HepG2 (cell line): ENCODE data around the gene SOX11. TPM values are rescaled to one million over a fixed set of nuclear protein-coding genes. Genes with fewer than 3 reads are reported as not detected.

ENCODE experiments used
- ELF1 ChIP-seq: sonication (generic); formaldehyde crosslinking; IDR thresholded peaks from 2 replicates; pipeline ENCODE4 v1.4.0; 2020; ENCODE audit warnings: missing genetic modification reagents
- HNF1A ChIP-seq, 2 experiments: sonication (generic) in 1 of 2; formaldehyde crosslinking in 1 of 2; IDR thresholded peaks; 2 replicates each; pipeline versions ENCODE4 v1.4.0 to v1.6.1; 2016 to 2020; ENCODE audit warnings: borderline replicate concordance in 1 of 2, low read depth in 1 of 2, mild to moderate bottlenecking in 1 of 2, missing genetic modification reagents in 1 of 2
- IRF9 ChIP-seq: sonication (generic); formaldehyde crosslinking; IDR thresholded peaks from 2 replicates; pipeline ENCODE4 v1.8.0; 2022; ENCODE audit warnings: missing genetic modification reagents, mild to moderate bottlenecking, borderline replicate concordance
- KLF12 ChIP-seq: sonication (generic); formaldehyde crosslinking; IDR thresholded peaks from 2 replicates; pipeline ENCODE4 v1.4.0; 2020; ENCODE audit warnings: missing genetic modification reagents, borderline replicate concordance
- MIER2 ChIP-seq: IDR thresholded peaks from 2 replicates; pipeline ENCODE4 v1.6.1; 2016; ENCODE audit warnings: missing biosample characterization, missing genetic modification reagents
- SRSF9 ChIP-seq: fragments of 200-400 bp; formaldehyde crosslinking; IDR thresholded peaks from 2 replicates; pipeline ENCODE4 v1.6.1; 2018; ENCODE audit warnings: borderline replicate concordance, mild to moderate bottlenecking, low read depth, low read length; ENCODE audit not compliant: insufficient read depth, poor library complexity, severe bottlenecking
- TAF15 ChIP-seq: fragments of 200-400 bp; formaldehyde crosslinking; IDR thresholded peaks from one replicate; pipeline ENCODE4 v1.6.1; 2018; ENCODE audit warnings: mild to moderate bottlenecking, low read depth, low read length; ENCODE audit not compliant: poor library complexity, severe bottlenecking
- TCF7L2 ChIP-seq: IDR thresholded peaks from 2 replicates; pipeline ENCODE4 v1.6.1; 2011; ENCODE audit warnings: mild to moderate bottlenecking, low read depth, low read length, moderate library complexity
- ZHX1 ChIP-seq: sonication (generic); formaldehyde crosslinking; IDR thresholded peaks from 2 replicates; pipeline ENCODE4 v1.8.1; 2022; ENCODE audit warnings: low read depth, mild to moderate bottlenecking, missing genetic modification reagents
- ZNF256 ChIP-seq: sonication (generic); formaldehyde crosslinking; conservative IDR thresholded peaks from 2 replicates; pipeline ENCODE4 v1.4.0; 2020; ENCODE audit warnings: missing genetic modification reagents
- ZNF30 ChIP-seq: sonication (generic); formaldehyde crosslinking; IDR thresholded peaks from 2 replicates; pipeline ENCODE4 v1.5.0; 2020; ENCODE audit warnings: mild to moderate bottlenecking, missing genetic modification reagents
- ZNF318 ChIP-seq: sonication (generic); formaldehyde crosslinking; IDR thresholded peaks from 2 replicates; pipeline ENCODE4 v1.4.0; 2020; ENCODE audit warnings: mild to moderate bottlenecking, missing genetic modification reagents
- ZNF547 ChIP-seq: sonication (generic); formaldehyde crosslinking; IDR thresholded peaks from 2 replicates; pipeline ENCODE4 v1.5.1; 2020; ENCODE audit warnings: mild to moderate bottlenecking, missing genetic modification reagents
- polyA plus RNA-seq, 8 experiments: library from polyadenylated mRNA; depleted of rRNA in 3 of 8; stranded (reverse) in 7 of 8; unstranded in 1 of 8; fragments of >200 nt; fragmentation: Illumina TruSeq in 4 of 8; extraction: Trizol in 4 of 8; gene quantifications; 2 replicates each; pipeline versions ENCODE4 v1.2.1 to v1.2.3, GENCODE V29; 2011 to 2016; ENCODE audit warnings: low read depth in 4 of 8, missing spikeins in 1 of 8, mixed read lengths in 1 of 8; ENCODE audit not compliant: insufficient read depth in 1 of 8
- total RNA-seq, 5 experiments: library from RNA; depleted of rRNA; stranded (reverse); fragments of >200 nt; fragmentation: Illumina TruSeq; extraction: Trizol; gene quantifications; 2 replicates each; pipeline ENCODE4 v1.2.3, GENCODE V29; 2016; ENCODE audit warnings: low read depth in 1 of 5

Gene SOX11
- total and polyA plus RNA-seq, 2 of the 13 experiments (the other 11 are each of a cell fraction or from before 2014, with no cell fraction given): not detected

GRCh38 chr2:5713101-5713500, 20.9 kb downstream of the SOX11 start (continued):
- no peak for TF ChIP-seq HNF1A (IDR thresholded peaks at IDR 0.05; ENCODE audit: low read depth)
- TF ChIP-seq HNF1A (CRISPR knock-in tag; IDR thresholded peaks at IDR 0.05; ENCODE audit: borderline replicate concordance): no peak
- no peak for TF ChIP-seq TAF15
- TF ChIP-seq SRSF9: no peak
- no peak for TF ChIP-seq ZNF30 (CRISPR knock-in tag)
- TF ChIP-seq ELF1 (CRISPR knock-in tag): no peak
- TF ChIP-seq KLF12 (CRISPR knock-in tag): no peak
- TF ChIP-seq MIER2: no peak
- no peak for TF ChIP-seq ZNF547 (CRISPR knock-in tag)
- TF ChIP-seq TCF7L2: no peak
- TF ChIP-seq ZHX1 (CRISPR knock-in tag): no peak
- no peak for TF ChIP-seq ZNF256
- no peak for TF ChIP-seq IRF9
- no peak for TF ChIP-seq ZNF318 (CRISPR knock-in tag)
